Coronary artery (tissue), 2 donors: Measurements from ENCODE around the gene KLHL20.
"Not testable (repeated sequence)": the region's sequence is repeated elsewhere in the genome, so short reads cannot be mapped to it uniquely, and the experiment has no call there.

Source experiments
- DNase-seq: peaks from one replicate; pipeline ENCODE4 v3.0.0-alpha.2; 2017; ENCODE audit warnings: low spot score
- H3K27ac ChIP-seq, 2 donors: fragments of 200-600 bp; sonication (generic); one replicate each; pipeline ENCODE4 v1.5.1; 2016 to 2019
- H3K4me3 ChIP-seq: fragments of 200-600 bp; sonication (generic); 2 replicates; pipeline ENCODE4 v1.5.1; 2016; ENCODE audit warnings: mild to moderate bottlenecking, moderate library complexity
- CTCF ChIP-seq: fragments of 200-600 bp; sonication (generic); IDR thresholded peaks from one replicate; pipeline ENCODE4 v1.5.1; 2019; ENCODE audit warnings: antibody characterized with exemption

Gene KLHL20

DNA sequence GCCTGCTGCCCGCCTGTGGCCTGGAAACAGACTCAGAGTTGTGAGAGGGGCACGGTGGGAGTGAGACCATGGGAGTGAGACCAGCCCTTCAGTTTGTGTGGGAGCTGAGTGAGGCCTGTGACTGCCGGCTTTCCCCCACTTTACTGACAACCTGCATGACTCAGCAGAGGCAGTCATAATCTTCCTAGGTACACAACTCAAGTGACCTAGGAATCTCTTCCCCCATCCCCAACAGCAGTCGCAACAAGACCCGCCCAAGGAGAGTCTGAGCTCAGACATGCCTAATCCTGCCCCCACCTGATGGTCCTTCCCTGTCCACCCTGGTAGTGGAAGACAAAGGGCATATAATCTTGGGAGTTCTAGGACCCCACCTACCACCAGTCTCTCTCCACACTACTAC lies 44.2 kb downstream of the KLHL20 start:
- Histone ChIP-seq H3K27ac (no peak overlapping the region), H3K4me3 (no peak overlapping the region)
- no peak for DNase-seq
- no peak for TF ChIP-seq CTCF

DNA sequence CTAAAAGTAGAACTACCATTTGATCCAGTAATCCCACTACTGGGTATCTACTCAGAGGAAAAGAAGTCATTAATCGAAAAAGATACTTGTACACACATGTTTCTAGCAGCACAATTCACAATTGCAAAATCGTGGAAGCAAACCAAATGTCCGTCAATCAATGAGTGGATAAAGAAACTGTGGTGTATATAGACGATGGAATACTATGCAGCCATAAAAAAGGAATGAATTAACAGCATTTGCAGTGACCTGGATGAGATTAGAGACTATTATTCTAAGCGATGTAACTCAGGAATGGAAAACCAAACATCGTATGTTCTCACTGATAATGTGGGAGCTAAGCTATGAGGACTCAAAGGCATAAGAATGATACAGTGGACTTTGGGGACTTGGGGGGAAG lies 49.5 kb downstream of the KLHL20 start:
- not testable (repeated sequence) for H3K4me3 ChIP-seq, DNase-seq, H3K27ac ChIP-seq

- Histone ChIP-seq H3K27ac (no peak overlapping the region), H3K4me3 (no peak overlapping the region)
- DNase-seq: no peak
- TF ChIP-seq CTCF: no peak
These were observed 53.4 kb downstream of the KLHL20 start for GRCh38 chr1:173768206-173768605.

GRCh38 chr1:173768827-173769226 lies 54.0 kb downstream of the KLHL20 start:
- Histone ChIP-seq H3K4me3 (no peak overlapping the region), H3K27ac (no peak overlapping the region)
- no peak for TF ChIP-seq CTCF
- DNase-seq: no peak

DNA sequence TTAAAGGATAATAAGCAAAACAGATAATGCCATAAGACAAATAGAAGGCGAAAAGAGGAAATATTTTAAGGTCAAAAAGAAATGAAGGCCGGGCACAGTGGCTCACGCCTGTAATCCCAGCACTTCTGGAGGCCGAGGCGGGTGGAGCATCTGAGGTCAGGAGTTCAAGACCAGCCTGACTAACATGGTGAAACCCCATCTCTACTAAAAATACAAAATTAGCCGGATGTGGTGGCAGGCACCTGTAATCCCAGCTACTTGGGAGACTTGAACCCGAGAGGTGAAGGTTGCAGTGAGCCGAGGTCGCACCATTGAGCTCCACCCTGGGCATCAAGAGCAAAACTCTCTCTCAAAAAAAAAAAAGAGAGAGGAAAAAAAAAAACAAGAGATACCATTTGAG lies 55.5 kb downstream of the KLHL20 start:
- H3K27ac ChIP-seq, DNase-seq, H3K4me3 ChIP-seq: not testable (repeated sequence)

- TF ChIP-seq CTCF: no peak
- no peak overlapping the region for H3K4me3 ChIP-seq
- H3K27ac ChIP-seq: no peak overlapping the region
- no peak for DNase-seq
These were observed 56.8 kb downstream of the KLHL20 start for GRCh38 chr1:173771560-173771959.

GRCh38 chr1:173775578-173776226 lies 60.9 kb downstream of the KLHL20 start:
- DNase-seq: no peak
- Histone ChIP-seq H3K4me3 (no peak overlapping the region), H3K27ac (no peak overlapping the region)
- TF ChIP-seq CTCF: no peak

GRCh38 chr1:173779936-173780335 lies 65.2 kb downstream of the KLHL20 start:
- no peak overlapping the region for H3K27ac ChIP-seq
- no peak for DNase-seq
- H3K4me3 ChIP-seq: no peak overlapping the region
- TF ChIP-seq CTCF: no peak
